ENCODE data around the gene SPINK4. TPM values are rescaled to one million over a fixed set of nuclear protein-coding genes. Genes with fewer than 3 reads are reported as not detected.

SPINK4 gene
- polyA plus RNA-seq, 1 donor = not detected

DNA sequence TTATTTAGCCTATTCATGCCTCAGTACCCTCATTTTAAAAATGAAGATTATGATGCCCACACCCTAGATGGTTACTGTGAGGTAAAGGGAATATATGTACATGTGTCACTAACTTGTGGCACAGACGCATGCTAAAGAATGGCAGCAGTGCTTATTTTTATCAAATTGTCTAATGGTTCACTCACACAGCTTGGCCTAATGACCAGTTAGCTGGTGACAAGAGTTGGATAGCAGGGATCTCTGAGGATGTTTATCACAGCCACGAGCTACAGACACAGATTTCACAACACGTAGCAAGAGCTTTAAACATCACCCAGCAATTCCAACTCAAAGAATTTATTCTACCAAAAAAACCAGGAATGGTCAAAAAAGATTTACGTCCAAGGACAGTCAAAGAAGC lies 17.3 kb downstream of the SPINK4 start:
- no peak for DNase-seq (ENCODE audit: low read depth)

DNA sequence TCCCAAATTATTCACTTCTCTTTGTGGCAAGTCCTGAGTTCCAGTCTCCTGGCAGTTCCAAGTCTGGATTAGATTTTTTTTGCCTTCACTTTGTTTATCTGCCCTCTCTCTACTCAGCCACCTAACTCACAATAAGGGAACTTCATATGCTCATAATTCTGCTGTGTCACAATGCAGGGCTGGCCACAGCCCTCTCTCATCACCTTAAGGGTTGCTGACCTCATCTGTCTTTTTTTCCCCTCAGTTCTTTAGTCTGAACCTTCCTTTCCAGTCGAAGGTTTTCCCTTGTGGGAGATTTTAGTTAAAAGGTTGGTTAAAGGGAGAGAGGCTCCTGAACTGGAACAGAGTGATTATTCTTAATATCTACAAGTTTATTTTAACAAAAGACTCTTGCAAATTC lies 20.4 kb downstream of the SPINK4 start:
- no peak for DNase-seq (ENCODE audit: low read depth)

DNA sequence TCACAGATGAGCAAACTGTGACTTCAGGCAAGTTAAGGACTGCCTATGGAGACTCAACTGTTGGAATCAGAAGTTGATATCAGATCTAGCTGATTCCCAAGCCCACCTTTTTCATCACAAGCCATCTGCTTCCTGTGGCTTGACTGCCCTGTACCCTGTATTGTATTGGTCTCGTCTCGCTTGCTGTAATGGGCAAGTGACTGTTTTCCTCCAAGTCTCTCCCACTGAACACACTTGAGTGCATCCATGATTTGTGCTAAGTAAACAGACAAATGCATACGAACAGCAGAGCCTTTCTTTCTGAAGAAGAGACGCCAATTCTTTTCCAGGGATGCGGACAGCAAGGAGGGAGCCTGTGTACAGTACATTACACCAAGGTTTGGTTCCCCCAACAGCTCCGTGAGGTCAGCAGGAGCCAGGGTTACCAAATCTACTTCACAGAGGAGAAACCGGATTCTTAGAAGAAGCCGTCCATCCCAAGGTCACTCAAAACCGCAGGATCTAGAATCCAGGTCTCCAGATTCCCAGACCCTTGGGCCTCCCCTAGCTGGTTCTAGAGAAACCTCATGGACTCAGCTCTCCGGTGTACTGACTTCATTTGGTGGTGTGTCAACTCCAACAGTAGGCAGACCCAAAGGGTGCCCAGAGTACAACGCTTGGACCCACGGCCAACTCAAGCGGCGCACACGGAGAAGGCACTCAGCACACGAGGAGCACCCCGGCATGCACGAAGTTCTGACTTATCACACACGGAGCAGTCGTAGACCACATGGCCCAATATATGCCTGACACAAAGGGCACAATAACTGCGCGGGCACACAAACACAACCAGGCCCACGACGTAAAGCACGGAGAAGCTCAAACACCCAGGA lies 23.4 kb downstream of the SPINK4 start:
- DNase-seq (ENCODE audit: low read depth) = no peak

DNA sequence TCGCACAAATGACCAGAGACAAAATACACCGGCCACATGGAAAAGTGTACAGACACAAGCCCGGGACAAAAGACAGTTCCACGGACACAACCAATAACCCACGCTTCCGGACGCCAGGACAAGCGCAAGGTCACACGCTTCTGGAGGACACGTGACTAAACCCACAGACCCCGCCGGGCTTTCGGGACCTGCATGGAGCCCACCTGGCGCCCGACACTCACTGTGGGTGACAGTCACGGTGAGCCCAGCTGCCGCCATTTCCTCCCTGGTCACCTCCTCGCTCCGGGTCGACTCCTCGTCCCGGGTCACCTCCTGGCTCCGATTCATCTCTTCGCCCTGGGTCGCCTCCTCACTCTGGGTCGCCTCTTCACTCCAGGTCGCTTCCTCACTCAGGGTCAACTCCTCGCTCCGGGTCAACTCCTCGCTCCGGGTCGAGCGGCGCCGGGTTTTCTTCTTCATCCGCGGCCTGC lies 24.1 kb downstream of the SPINK4 start:
- DNase-seq (ENCODE audit: low read depth) = no peak

DNA sequence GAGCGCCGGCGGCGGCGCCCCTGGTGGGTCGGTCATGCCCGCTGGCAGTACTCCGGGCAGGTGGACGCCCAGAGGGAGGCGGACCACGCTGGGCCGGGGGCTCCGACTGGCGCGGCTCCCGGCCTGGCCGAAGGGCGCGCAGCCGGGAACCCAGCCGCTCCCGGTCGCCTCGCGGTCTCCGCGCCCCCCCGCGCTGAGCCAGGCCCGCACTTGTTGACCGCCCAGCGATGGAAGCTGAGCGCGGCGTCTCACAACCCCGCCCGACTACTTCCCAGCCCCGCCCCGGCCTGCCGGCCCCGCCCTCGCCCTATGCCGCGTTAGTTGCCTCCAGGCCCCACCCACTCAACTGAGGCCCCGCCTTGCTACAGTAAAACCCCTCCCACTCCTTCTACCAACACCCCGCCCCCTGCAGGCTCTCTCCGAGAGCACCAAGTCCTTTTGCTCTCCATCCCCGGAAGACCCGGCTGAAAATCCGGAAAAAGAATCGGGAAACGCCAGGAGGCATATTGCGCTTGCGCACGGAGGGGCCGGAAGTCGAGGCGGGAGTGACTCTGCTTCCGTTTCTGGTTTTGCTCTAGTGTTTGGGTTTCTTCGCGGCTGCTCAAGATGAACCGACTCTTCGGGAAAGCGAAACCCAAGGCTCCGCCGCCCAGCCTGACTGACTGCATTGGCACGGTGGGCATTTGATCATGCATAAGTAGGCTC lies 24.7 kb downstream of the SPINK4 start, which contains the start of the genes BAG1 and CHMP5:
Gene BAG1 (minus strand): TSS at position 236 of the 705 bp plus-strand sequence.
Gene CHMP5 (plus strand): TSS at position 577 of the 705 bp plus-strand sequence. CDS start 30 bp downstream, at position 607.
- DNase-seq (ENCODE audit: low read depth) = peak; percentile 98

DNA sequence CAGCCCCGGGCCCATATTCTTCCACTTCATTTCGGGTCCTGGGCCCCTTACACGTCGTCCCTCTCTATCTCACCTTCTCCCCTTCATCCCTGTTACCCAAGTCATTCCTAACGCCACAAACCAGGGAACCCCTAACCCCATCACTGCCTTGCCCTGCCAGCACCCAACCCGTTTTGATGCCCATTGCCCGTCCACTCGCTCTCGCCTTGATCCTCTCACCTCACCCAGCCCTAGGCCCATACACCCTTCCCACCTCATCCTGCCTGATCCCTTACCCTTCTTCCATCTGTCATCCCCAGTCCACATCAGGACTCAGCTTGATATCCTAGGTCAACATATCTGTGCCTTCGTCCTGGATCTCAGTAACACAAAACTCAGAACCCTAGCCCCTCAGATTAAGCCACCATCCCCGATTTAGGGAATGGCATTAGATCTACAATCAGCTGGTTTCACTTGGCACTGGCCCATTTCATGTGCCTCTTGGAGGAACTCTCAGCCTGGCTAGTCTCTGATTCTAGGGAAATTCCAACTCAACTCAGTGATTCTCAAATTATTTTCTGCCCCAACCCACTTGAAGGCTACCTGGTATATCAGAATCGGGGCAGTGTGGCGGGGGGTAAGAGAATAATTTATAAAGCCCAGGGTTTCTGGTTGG lies 25.4 kb downstream of the SPINK4 start:
- no peak for DNase-seq (ENCODE audit: low read depth)

DNA sequence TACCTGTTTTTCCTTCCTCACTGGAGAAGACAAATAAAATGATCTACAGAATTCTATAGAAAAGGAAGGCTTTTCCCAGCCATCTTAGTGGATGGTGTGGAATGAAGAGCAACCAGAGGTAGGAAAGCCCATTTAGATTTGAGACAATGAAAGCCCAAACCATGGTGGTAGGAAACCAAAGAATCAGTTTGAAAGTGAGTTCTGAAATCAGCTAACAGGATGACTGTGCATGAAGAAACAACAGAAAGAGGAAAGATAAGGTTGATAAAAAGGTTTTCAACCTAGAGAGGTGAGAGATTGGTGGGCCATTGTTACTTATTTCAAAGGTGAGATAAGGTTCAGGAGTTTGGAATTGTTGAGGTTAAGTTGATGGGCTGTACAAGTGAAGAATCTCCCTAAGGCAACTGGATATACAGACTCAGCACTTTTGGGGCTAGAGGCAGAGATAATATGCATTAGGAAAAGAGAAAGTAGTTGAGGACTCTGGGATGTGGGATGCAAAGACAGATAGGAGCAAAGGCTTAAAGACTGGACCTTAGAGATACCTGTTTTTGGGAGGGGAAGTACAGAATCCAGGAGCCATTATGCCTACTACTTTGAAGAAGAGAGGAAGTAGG lies 27.3 kb downstream of the SPINK4 start:
- DNase-seq (ENCODE audit: low read depth) = no peak

DNA sequence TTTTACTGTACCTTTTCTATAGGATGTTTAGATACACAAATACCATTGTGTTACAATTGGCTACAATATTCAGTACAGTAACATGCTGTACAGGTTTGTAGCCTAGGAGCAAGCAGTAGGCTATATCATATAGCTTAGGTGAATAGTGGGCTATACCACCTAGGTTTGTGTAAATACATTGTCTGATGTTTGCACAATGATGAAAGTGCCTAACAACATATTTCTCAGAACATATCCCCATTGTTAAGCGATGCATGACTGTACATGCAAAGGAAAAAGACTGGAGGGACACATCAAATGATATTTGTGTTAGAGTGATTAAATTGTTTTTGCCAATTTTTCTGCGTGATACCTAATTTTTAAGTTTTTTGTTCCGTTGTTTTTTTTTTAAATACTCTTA lies 30.2 kb downstream of the SPINK4 start:
- no peak for DNase-seq (ENCODE audit: low read depth)

DNA sequence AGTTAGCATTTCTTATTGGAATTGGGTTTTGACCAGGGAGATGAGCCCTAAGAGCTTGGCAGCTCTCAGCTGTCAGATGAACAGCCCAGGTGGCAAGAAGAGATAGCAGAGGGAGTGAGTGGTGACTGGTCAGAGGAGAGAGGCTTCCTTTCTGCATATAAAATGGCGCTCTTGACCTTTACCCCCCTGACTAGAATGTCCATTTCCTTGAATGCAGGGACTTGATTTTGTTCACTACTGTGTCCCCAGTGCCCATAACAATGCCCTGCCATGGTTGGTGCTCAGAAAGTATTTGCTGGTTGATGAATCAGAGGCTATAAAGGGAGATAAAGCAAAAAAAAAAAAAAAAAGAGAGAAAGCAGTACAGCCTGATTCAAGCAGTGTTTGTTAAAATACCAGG lies 32.1 kb downstream of the SPINK4 start:
- DNase-seq (ENCODE audit: low read depth) = no peak

DNA sequence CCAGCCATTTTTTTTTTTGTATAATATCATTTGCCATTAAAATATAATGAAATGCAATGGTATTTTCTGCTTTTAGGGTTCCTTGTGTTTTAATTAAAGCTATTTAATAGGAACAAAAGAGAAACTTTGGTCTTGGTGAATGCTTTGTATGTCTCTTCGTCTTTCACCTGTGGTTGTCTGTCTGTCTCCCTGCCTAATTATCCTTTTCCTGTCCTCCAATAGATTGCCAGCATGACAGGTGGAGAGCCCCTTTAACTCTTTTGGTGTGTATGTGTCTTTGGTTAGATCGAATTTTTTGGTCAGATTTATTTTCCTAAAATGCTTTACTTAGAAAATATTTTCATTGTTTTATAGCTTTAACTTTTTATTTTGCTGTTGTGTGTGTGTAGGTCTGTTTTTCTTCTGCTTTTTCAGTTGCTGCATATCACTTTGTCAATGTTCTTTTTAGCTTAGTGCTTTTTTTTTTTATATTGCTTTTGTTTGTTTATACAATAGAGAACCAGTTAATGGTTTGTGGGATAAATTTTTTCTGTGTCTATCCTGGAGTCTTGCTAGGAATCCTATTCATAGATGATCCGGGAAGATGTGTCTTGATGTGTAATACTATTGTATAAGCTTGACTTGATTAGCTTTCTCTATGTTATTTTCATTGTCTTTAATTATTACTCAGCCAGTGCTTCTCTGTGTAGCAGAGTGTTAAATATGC lies 33.5 kb downstream of the SPINK4 start:
- no peak for DNase-seq (ENCODE audit: low read depth)

DNA sequence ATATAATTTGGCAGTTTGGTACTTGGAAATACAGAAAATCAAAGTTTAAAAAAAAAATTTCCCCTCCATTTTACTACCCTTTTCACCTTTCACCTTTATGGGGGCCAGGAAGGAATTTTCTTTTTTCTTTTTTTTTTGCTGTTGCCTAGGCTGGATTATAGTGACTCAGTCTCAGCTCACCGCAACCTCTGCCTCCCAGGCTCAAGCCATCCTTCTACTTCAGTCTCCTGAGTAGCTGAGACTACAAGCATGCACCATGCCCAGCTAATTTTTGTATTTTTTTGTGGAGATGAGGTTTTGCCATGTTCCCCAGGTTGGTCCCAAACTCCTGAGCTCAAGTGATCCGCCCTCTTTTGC lies 34.0 kb downstream of the SPINK4 start:
- no peak for DNase-seq (ENCODE audit: low read depth)

DNA sequence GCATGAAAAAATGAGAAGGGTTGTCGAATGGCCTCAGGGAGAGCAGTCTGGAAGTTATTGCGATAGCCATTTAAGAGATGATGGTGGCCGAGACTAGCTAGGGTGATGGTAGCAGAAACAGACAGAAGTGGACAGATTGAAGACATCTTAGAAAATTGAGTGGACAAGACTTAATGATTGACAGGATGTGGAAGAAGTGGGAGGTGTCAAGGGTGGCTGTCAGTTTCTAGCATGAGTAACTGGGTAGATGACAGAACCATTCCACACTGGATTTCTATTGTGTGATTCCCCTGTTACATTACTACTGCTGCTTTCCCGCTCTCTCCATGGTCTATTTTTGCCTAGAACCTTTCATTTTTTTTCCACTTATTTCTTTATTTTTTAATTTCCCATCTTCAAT lies 37.5 kb downstream of the SPINK4 start:
- DNase-seq (ENCODE audit: low read depth) = no peak

DNA sequence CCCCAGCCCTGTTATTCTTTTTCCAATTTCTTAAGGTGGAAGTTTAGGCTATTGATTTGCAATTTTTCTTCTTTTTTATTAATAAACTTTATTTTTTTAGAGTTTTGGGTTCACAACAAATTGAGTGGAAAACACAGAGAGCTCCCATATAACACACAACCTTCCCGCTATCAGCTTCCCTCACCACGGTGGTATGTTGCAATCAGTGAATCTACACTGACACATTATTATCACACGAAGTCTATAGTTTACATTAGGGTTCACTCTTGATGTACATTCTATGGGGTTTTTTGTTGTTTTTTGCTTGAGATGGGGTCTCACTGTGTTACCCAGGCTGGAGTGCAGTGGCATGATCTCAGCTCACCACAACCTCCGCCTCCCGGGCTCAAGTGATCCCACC lies 45.5 kb downstream of the SPINK4 start:
- no peak for DNase-seq (ENCODE audit: low read depth)

DNA sequence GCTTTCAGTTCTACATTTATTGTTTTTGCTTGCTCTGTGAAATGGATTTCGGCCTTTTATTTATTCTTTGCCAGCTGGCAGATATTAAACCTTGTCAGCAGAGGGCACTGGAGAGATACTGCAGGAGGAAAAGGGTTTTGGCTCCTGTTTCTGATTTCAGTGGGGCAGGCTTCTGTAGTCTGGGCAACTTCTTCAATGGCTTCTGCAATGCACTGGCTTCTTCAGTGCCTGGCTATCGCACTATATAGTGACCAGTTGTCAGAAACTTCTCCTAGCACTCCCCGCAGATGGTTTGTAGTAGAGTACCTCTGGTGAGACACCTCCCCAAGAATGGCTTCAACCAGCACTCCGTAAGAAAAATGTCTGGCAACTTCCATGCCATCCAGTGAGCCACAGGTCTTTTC lies 47.1 kb downstream of the SPINK4 start:
- no peak for DNase-seq (ENCODE audit: low read depth)

DNA sequence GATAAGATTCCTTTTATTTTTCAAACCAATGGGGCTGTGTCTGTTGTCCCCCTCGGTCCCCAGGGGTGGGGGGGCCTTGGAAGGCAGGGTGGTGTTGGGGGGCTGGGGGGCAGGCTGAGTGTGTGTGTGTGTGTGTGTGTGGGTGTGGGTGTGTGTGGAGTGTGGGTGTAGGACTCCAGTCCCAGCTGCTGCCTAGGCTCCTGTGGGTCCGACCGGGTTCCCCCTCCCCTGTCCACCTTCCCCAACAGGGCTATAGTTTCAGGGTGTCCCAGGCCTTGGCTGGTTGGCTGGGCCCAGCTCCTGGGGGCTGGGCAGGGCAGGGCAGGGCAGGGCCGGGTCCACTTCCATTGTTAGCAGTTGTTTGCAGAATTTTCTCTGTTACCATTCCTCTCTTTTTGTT lies 48.3 kb downstream of the SPINK4 start:
- DNase-seq (ENCODE audit: low read depth) = no peak

DNA sequence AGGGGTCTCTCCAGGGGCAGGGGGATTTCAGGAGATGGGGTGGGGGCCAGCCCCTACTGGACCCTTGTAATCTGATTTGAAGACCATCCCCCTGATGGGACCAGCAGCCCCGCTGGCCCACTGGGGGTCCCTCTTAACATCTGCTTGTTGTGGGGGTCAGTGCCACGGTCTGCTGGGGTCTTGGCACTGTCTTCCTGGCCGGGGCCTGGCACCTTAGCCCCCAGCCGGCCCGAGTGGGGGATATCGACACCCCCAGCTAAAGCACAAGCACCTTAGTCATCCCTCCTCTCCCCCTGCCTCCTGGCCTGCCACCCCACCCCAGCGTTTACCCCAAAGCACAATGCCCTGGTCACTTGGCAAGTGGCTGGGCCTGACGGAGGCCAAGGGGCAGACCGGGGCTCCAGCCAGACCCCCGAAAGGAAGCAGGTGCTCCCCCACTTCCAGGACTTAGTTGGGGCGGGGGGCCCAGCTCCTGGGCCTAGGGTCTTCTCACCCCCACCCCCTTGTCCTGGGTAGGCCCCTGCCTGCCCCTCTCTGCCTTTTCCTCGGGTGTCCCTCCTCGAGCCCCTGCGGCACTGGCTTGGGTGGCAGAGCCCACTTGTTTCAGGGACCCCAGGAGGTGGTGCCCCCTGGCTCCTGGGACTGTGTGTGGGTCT lies 49.0 kb downstream of the SPINK4 start:
- no peak for DNase-seq (ENCODE audit: low read depth)

DNA sequence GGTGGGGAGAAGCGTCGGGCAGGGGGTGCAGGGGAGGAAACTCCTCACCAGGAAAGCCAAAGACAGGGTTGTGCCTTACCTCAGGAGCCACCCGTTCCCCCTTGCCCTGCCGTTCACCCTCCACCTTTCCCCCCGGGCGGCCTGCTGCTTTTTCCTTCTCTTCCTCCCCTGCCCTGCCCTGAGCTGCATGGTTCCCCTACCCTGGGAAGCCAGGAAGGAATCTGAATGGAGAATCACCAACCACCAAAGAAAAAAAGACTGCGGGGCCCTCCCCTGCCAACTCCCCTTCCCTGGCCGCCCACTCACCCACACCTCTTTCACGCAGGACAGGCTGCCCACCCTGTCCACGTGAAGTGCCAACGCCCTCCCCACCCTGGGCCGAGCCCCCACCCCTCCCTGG lies 49.5 kb downstream of the SPINK4 start:
- DNase-seq (ENCODE audit: low read depth) = no peak

DNA sequence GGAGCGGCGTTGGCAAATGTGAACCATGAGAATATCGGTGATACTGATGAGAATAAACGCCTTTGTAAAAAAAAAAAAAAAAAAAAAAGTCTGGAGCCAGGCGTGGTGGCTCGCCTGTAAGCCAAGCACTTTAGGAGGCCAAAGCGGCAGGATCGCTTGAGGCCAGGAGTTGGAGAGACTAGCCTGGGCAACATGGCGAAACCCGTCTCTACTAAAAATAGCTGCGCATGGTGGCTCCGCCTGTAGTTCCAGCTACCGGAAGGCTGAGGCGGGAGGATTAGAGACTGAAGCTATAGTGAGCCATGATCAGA lies 49.9 kb downstream of the SPINK4 start:
- DNase-seq (ENCODE audit: low read depth) = no peak

DNA sequence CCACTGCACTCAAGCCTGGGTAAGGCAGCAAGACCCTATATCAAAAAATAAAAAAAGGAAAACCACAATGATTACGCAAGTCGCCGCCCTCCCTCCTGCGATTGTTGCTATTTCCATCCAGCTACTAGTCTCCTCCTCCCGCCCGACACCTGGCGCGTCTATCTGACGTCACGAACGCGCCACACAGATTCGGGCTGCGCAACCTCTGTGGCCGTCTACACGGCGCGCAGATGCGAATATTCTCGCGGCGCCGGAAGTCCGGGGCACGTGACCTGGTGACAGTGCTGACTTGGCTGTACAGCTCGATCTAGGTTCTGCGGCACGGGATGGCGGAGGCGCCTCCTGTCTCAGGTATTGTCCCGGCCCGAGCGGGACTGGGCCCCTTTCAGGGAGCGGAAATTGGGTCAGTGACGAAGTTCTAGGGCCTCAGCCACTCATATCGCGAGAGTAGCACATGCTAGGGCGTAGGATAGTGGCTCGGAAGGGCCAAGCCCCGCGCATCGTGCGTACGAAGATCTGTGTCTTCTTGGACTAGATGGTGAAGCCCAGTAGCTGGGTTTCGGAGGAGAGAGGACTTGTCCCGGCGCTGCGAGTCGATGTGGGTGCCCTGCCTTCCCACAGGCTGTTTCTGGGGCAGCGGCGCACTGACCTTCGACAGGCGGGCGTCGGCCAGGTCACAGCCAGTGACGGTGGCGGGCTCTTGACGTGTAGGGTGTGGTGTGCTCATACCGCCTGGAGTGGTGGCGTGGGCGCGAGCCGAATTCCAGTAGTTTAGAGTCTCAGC lies 50.5 kb downstream of the SPINK4 start, which contains the start of gene NFX1:
Gene NFX1 (plus strand): TSS at position 270 of the 784 bp plus-strand sequence. CDS start 57 bp downstream, at position 327.
- DNase-seq (ENCODE audit: low read depth) = peak; percentile 96

DNA sequence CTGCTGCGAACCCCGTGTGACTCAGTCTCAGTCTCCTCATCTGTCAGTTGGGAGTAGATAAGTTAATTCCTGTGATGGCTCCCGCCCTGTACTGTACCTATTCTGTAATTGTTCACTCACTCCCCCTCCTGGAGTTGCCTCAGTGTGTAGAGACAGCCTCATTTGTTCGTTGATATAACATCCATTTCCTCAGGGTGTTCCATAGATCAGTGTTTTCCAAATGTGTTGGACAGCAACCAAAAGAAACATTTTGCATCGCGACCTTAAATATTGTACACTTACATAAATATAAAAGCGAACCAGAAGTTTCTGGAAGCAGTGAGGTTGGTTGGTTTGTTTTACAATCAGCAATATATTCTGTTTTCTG lies 51.0 kb downstream of the SPINK4 start:
- peak; percentile 4 for DNase-seq (ENCODE audit: low read depth)
